GM23248 (cell line): Measurements from ENCODE around the gene TRIO.

Experiments
- EZH2 ChIP-seq: fragments of 200-600 bp; sonication (generic); IDR thresholded peaks from 2 replicates; pipeline ENCODE4 v1.6.1; 2018; ENCODE audit warnings: antibody characterized with exemption, mild to moderate bottlenecking; ENCODE audit not compliant: insufficient read depth, poor library complexity, severe bottlenecking
- EZH2phosphoT487 ChIP-seq: fragments of 200-600 bp; sonication (generic); IDR thresholded peaks from 2 replicates; pipeline ENCODE4 v1.6.1; 2018; ENCODE audit warnings: antibody characterized with exemption, moderate library complexity, mild to moderate bottlenecking, low read depth; ENCODE audit not compliant: insufficient read depth

GRCh38 chr5:14184725-14185124 is 41.6 kb downstream of the TRIO start:
- TF ChIP-seq EZH2, result no peak
- TF ChIP-seq EZH2phosphoT487, result no peak
